HFF-Myc (cell line): ENCODE results near the gene MRRF.
A peak's percentile ranks its signal among the peaks of the same experiment; 100 is the strongest.
"Not testable (repeated sequence)": the region's sequence is repeated elsewhere in the genome, so short reads cannot be mapped to it uniquely, and the experiment has no call there.

Experiments used
- DNase-seq: peaks from one replicate; pipeline ENCODE4 v3.0.0-alpha.2; 2011; ENCODE audit warnings: low read depth; ENCODE audit errors: extremely low read depth
- H3K4me3 ChIP-seq: replicated peaks from 2 replicates; pipeline ENCODE4 v1.5.1; 2011; ENCODE audit warnings: low read depth, mild to moderate bottlenecking, control low read depth, low read length
- CTCF ChIP-seq: IDR thresholded peaks from 2 replicates; pipeline ENCODE4 v1.5.1; 2012; ENCODE audit warnings: mild to moderate bottlenecking, low read depth, low read length, control low read depth; ENCODE audit errors: missing control alignments

MRRF gene

GRCh38 chr9:122349201-122349600 lies 84.5 kb downstream of the MRRF start:
- DNase-seq, result no peak
- no peak for TF ChIP-seq CTCF
- no peak overlapping the region for H3K4me3 ChIP-seq

DNA sequence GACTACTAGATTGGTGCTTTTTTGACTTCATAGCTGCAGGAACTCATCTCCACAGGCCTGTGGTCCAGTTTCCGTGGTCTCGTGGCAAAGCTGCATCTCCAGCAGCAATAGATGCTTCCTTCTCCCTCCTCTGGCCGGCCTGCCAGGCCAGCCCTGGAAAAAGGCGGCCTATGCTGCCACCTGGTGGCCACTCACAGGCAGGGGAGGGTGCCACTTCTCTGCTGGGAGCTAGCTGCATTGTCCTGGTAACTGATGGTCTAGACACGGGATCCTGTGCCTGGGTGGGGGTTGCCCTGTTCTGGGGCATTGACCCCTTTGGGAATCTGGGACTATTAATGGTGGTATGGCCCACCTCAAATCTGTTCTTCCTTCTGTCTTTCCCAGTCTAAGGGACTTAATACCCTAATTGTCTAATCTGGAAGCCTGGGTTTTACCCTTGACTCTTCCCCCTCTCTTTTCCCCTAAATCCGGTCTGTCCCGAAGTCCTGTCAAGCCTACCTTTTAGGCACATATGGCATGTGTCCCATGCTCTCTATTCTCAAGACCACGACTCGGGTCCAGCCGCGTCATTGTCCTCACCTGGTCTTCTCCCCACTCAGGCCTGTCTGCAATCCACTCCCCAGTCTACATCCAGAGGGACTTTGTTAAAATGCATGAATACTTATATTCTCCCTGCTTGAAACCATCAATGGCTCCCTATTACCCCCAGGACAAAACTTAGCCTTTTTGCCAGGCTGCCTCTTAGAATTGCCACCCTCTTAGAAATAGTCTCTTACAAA lies 86.1 kb downstream of the MRRF start:
- no peak overlapping the region for H3K4me3 ChIP-seq
- TF ChIP-seq CTCF, result peak; percentile 96
- no peak for DNase-seq

- no peak overlapping the region for H3K4me3 ChIP-seq
- TF ChIP-seq CTCF, result no peak
- no peak for DNase-seq
Measured at GRCh38 chr9:122354536-122355199, 90.0 kb downstream of the MRRF start.

- TF ChIP-seq CTCF, result no peak
Measured at GRCh38 chr9:122355336-122355875, 90.7 kb downstream of the MRRF start.

DNA sequence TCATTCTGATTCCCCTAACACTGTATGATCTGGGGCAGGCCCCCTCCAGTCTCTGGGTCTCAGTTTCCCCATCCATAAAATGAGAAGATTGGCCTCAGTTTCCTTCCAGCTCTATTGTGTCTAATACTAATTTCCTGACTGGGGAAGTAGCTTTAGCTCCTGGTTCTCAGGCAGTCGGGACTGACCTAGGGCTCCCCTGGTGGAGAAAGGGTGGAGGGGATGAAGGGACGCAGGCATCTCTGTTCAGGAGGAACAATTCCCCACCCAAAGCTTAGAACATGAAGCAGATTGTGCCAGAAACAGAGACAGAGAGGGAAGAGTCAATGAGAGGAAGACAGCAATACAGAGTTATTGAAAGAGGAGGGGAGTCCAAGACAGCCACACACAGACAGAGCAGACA lies 91.9 kb downstream of the MRRF start:
- TF ChIP-seq CTCF, result peak; percentile 64
- no peak overlapping the region for H3K4me3 ChIP-seq
- DNase-seq, result no peak

More at GRCh38 chr9:122355336-122355875, 90.7 kb downstream of the MRRF start:
- no peak overlapping the region for H3K4me3 ChIP-seq
- DNase-seq, result no peak

DNA sequence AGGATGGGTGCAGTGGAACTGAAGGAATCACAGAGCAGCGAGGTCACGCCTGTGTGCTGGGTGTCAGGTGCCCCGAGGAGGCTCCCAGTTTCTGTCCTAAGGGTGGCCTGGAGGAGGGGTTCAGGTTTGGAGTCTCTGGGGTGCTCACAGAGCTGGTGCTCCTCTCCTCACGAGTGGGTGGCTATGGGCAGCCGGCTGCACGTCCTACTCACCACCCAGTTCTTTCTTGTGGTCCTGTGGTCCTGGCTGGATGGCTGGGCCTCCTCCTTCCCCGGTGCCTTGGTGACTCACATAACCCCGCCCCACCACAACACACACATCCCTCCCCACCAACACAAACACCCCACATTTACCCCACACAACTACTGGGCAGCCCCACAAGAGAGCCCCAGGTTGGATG lies 96.2 kb downstream of the MRRF start:
- DNase-seq, result no peak
- no peak for TF ChIP-seq CTCF
- H3K4me3 ChIP-seq, result no peak overlapping the region

GRCh38 chr9:122363131-122363530 lies 98.4 kb downstream of the MRRF start:
- H3K4me3 ChIP-seq, DNase-seq: not testable (repeated sequence)
